Left forelimb (tissue), 1 donor: Measurements from ENCODE around the gene DGLUCY.
"Not testable (repeated sequence)": the region's sequence is repeated elsewhere in the genome, so short reads cannot be mapped to it uniquely, and the experiment has no call there.

Experiments used
- DNase-seq: peaks from one replicate; pipeline ENCODE4 v3.0.0-alpha.2; 2018; ENCODE audit warnings: low spot score

The DGLUCY gene

GRCh38 chr14:91257328-91258010 is 143.6 kb downstream of the DGLUCY start:
- no peak for DNase-seq

DNA sequence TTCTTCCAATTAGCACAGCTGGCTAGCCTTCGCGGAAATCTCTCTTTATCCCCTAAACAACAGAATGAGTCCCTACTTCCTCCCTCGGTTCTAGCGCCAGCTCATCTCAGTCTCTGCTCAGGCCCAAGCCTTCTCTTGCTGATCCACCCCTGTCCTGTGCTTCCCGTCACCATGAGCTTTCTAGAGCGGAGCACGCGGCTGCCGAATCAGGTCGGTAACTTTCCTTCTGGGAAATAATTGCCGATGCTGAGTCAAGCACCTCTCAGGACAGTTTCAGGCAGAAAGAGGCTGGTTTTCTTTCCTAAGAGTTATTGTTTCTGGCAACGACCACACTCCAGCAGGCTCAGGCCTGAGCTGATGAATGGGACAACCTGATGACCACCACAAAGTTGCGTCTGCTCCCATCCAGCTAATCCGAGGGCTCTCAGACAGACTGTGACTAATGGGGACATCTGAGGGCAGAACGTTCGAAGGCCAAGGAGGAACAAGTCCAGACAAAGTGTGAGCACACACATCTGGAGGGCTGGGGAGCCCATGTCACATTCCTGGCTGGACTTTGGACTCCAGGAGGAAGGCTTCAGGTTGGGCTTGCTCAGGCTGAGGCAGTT is 144.2 kb downstream of the DGLUCY start:
- DNase-seq: no peak

- DNase-seq: no peak
These were observed 145.0 kb downstream of the DGLUCY start for GRCh38 chr14:91258876-91259275.

DNA sequence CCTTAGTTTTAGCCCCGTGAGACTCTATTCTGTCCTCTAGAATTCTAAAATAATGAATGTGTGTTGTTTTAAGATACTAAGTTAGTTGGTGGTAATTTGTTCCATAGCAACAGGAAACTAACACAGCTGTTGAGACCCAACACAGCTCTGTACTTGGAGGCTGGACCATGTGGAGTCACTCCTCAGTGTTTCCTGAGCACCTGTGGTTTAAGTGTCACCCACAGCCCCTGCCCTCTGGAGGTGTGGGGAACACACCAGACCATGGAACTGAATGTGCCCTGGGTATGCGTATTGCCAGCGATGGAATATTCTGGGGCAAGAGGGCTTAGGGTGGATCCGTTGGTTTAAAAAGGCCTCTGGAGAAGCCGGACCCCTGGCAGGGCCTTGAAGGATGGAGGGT is 147.2 kb downstream of the DGLUCY start:
- no peak for DNase-seq

GRCh38 chr14:91261986-91262549 is 148.2 kb downstream of the DGLUCY start:
- no peak for DNase-seq

DNA sequence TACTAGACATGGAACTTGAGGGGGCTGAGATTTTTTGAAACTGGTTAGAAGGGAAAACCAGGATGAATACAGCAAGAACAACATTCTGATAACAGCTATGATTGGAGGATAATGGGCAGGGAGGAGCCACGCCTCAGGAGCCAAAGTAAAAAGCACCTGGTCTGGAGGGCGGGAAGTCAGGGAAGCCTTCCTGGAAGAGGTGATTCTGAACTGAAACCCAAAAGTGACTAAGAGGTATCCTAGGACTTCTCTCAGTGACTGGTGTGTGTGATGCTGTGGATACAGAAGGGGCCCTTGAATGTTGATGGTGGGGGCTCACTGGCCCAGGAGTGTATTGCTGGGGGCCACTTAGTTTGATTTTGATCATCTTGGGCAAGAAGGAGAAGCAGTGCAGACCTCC is 149.5 kb downstream of the DGLUCY start:
- no peak for DNase-seq

DNA sequence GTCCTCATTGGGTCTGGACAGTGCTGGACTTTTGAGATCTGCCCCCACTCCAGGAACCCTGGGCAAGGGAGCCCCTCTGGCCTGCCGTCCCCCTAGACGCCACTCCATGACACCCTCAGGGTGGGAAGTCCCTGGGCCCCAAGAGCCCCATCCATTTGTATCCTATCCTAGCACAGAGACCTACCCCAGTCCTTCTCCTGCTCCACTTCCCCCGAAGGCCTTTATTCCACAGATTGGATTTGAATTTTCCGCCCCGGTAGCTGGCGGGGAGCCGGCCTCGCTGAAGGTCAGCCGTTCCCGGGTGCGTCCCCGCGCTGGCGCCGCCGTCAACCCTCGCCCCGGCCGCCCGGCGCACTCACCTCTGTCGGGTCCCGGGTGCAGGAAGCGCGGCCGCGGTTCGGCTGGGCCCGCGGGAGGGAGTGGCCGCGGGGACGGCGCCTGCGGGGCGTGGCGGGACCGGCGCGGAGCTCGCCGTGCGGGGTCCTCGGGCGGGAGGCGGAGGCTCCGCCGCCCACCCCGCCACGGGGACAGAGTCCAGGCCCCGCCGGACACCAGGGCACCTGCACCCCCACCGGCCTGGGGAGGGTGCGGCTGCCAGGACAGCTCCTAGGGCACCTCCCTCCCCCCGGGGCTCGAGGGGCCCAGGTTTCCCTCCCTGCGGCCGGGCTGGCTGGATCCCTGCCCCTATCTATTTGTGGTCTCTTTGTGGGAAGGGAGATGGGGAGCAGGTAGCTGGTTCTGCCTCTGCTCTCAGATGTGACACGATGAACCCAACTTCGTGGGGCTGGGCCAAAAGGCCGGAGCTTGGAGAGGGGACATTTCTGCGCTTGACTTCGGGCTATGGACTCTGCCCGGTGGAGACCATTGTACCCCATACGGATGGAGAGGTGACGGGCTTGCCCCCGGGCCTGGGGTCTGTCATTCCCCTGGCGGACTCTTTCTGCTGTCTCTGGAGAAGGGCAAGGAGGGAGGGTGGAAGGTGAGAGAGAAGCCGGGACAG is 150.6 kb downstream of the DGLUCY start:
- DNase-seq: no peak

- no peak for DNase-seq
These were observed 151.5 kb downstream of the DGLUCY start for GRCh38 chr14:91265404-91265803.

- DNase-seq: not testable (repeated sequence)
These were observed 152.4 kb downstream of the DGLUCY start for GRCh38 chr14:91266276-91266675.

DNA sequence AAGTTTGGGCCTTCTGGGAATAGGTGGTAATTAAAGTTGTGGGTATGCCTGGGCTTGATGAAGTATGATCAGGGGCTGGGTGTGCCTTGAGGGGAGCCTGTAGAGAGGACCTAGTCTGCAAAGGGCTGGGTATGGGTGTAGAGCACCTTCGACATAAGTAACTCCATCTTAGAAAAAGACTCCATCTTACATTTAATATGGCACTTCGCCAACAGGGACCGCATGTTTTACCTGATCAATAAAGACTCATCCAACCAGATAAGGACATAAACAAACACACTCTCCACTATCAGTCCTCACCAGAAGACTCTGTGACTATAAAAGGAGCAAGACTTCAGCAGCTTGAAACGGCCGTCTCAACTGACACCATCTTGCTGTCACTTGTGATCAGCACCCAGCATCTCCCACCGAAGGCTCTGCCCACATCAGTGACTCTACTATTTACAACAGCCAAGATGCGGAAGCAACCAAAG is 154.1 kb downstream of the DGLUCY start:
- DNase-seq: no peak

- DNase-seq: no peak
These were observed 155.5 kb downstream of the DGLUCY start for GRCh38 chr14:91269076-91269991.

DNA sequence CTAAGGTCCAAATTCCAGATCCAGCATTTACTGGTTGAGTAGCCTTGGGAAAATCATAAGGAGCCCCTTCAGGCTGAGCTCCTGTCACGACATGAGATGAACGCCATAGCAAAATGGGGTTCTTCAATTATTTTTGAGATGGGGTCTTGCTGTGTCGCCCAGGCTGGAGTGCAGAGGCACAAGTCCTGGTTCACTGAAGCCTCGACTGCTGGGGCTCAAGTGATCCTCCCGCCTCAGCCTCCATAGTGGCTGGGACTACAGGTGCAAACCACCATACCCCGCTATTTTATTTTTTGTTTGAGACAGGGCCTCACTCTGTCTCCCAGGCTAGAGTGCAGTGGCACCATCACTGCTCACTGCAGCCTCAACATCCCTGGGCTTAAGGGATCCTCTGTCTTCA is 156.3 kb downstream of the DGLUCY start:
- DNase-seq: no peak

GRCh38 chr14:91270619-91271018 is 156.7 kb downstream of the DGLUCY start:
- DNase-seq: no peak

DNA sequence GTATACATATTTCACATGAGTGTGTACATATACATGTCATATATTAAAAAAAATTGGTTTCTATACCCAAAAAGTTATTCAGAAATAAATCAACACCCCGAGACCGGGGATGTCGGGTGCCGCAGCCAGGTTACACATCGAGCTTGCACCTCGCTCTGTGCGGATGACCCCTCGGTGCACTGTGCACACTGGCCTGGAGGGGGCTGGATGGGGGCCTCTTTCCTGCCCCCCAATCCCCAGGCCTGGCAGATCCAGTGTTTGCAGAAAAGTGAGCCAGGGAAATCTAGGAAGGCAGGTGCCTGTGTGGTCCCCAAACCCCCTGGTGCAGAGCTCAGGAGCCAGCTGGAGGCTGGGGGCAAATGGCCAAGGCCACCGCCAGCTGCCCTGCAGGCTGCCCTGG is 157.8 kb downstream of the DGLUCY start:
- DNase-seq: no peak

DNA sequence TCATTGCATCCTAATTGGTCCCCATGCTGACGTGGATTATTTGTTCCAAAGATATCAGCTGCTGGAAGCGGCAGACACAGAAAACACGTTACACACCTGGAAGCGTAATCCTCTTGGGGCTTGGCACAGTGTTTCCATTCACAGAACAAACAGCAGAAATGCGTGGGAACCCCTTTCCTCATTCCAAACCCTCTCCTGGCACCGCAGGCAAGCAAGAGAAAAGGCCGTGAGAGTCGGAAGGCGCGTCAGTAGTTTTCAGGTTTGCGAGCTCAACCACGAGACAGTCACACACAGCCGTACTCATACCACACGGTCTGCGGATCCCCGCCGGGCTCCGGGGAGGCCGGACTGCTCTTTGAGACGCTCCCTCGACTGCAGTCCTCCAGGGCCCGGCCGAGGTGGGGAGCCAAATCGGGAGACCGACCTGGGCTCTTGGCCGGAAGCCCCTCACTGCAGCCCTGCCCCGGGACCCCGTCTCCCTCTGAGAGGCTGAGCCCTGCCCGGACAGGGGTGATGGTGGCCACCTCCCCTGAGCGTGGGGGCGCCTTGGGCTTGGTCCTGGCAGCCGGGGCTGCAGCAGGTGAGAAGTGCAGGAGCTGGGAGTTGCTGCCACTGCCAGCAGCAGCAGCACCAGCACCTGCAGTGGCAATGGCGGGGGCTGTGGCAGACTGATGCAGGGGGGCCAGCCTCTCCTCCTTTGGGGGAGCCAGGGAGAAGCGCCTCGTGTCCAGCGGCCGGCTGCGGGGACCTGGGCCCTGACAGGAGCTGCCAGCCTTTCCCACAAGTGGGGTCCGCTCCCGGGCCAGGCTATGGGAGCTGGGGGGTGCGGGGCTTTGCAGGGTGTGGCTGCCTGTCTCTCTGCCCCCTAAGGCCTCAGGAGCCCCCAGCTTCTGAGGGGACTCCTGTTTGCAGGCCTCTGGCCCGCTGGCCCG is 158.7 kb downstream of the DGLUCY start:
- DNase-seq: no peak

DNA sequence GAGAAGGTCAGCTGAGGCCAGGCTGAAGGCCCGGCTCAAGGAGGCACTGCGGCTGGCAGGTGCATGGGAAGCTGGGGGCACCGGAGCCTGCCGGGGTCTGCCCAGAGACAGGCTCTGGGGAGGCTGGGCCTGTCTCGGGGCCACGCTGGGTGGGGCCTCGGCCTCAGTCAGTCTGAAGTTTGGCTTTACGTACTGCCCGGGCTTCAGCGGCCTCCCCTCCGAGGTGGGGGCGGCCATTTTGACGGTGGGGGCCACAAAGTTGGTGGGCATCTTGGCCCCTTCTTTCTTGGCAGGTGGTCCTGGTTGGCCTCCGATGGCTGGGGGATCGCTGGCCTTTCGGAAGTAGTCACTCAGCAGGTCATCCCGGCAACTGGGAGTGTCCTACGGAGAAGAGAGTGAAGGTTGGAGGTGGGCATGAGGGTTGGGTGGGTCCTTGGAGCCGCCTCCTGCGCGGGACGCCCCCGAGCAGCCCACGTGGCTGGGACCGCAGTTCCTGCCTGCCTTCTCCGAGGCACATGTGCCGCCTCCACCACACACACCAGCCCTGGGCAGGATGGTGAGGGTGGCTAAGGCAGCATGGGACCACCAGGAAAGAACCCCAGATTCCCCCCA is 159.5 kb downstream of the DGLUCY start:
- DNase-seq: no peak

GRCh38 chr14:91273885-91274273 is 160.0 kb downstream of the DGLUCY start:
- DNase-seq: no peak

DNA sequence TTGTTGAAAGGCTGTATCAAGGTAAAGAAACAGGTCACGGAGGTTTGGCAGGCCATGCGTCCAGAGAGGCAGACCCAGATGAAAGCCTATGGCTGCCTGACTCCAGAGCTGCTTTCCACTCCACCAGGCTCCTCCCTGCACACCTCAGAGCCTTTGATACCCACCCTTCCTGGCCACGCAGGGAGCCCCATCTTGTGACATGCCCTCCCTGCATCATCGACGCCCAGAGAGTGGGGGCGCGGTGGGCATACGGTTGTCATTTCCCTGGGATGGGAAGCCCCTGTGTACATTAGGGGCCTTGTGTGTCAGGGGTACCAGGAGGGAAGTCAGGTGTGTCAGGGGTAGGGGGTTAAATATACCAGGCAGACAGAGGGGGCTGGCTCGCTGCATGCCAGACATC is 160.9 kb downstream of the DGLUCY start:
- DNase-seq: no peak
